GM21447 (cell line): Measurements from ENCODE around the gene STAG1.
"Not testable (repeated sequence)": the region's sequence is repeated elsewhere in the genome, so short reads cannot be mapped to it uniquely, and the experiment has no call there.

Source experiments
- ATAC-seq: cut with Tn5 transposase; IDR thresholded peaks from one replicate; pipeline ENCODE4 v1.9.1; 2021; ENCODE audit not compliant: unreplicated experiment

STAG1 gene

DNA sequence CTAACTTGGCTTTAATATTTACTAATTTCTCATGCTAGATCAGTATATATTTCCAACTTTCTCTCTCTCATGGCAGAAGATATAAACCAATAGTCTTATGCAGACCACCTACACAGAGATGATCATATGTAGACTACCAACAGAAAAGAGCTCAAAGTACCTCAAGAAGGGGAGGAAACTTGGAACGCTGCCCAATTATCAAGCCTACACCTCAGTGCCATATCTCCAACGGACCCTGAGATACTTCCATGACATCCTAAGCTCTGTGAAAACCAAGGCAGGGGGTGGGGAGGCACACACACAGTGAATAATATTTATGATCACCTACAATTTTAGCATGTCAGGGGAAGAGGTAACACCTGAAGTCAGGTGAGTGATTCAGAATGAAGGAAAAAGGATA, 100.6 kb downstream of the STAG1 start:
- ATAC-seq = no peak

DNA sequence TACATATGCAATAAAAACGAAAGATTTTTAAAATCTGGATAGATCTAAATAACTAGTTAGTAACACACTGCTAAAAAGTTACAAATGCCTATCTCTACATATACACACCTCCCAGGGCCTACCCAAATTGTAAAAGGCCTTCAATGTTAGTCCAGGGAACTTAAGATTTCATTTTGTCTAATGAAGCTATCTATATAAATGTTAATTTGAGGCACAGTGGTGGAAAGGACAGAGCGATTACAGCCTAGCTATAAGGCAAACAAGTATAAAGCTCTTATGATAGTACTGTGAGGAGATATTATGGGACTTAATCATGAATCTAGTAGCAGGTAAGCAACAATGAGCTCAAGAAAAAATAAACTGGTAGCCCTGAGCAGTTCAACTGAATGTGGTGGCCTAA, 101.7 kb downstream of the STAG1 start:
- no peak for ATAC-seq

DNA sequence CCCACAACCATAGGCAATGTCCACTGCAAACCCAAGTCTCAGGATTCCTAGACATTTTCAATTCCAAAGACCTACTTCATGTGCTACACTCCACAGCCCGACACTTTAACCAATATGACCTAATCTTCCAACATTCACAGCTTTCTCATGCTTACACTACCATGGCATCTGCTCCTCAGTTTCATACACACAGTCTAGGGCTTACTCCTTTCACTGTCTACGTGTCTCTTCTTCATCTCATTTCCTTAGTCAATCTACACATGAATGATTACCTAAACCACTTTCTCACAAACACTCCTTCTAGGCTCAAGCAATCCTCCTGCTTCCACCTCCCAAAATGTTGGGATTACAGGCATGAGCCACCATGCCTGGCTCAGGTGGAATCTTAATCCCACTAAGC, 106.3 kb downstream of the STAG1 start:
- peak; percentile 82 for ATAC-seq

DNA sequence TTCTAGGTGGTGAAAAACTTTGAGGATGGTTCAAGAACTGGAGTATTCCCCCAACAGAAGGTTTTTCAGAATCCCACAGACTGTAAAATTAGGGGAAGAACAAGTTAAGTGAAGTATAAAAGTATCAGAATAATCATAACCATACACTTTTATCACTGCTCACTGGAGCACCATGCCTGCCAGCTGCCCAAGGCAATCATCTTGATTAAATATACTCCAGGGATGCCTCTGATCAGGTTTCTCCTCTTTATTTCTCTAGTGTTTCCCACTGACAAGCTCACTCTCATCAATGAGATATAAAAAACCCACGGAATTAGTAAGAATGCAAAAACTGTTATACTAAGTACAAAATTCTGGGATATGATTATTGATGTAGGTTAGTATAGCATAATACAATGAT, 108.0 kb downstream of the STAG1 start:
- no peak for ATAC-seq

DNA sequence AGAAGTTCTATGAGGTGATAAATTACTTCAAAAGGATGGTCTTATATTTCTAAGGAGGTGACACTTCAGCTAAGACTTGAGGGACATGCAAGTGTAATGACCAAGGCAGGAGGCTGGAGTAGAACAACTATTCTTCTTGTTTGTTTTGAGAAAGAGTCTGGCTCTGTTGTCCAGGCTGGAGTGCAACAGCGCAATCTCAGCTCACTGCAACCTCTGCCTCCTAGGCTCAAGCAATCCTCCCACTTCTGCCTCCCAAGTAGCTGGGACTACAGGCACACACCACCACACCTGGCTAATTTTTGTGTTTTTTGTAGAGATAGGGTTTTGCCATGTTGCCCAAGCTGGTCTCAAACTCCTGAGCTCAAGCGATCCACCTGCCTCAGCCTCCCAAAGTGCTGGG, 108.8 kb downstream of the STAG1 start:
- ATAC-seq = not testable (repeated sequence)

DNA sequence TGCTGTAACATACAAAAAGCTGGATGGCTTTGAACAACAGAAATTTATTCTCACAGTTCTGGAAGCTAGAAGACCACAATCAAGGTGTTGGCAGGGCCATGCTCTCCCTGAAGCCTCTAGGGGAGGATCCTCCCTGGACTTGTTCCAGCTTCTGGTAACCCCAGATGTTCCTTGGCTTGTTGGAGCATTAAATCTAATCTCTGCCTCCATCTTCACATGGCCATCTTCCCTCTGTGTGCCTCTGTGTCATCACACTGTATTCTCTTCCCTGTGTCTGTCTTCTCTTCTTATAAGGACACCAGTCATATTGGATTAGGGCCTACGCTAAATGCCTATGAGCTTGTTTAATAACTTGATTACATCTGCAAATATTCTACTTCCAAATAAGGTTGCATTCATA, 109.5 kb downstream of the STAG1 start:
- ATAC-seq = no peak

DNA sequence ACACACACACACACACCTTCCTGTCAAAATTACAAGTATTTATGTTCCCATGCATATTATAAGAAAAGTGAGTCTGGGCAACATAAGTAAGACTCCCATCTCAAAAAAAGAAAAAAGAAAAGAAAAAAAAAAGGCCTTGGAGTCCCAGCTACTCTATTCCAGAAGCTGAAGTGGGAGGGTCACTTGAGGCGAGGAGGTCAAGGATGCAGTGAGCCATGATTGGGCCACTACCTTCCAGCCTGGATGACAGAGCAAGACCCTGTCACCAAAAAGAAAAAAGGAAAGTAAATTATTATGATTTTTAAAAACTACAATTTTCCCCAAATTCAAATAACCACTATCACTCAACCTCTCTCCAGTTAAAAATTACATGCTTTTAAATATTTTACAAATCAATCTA, 113.1 kb downstream of the STAG1 start:
- ATAC-seq = no peak

DNA sequence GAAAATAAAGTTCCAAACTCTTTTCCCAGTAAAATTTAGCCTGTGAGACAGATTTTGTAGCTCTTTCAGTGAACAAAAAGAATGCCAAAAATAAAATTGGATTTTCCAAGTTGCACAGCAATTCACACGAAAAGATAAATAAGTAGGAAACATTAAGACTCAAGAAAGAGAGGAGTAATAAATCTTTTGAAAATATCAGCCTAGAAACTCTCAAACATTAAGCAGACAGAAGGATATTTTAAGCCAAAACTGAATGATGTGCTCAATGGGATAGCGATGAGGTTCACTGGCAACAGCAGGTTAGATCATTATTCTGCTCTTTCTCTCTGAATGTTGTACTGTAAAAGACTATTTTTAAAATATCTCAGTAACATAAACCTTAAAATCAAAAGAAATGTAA, 115.0 kb downstream of the STAG1 start:
- ATAC-seq = no peak

DNA sequence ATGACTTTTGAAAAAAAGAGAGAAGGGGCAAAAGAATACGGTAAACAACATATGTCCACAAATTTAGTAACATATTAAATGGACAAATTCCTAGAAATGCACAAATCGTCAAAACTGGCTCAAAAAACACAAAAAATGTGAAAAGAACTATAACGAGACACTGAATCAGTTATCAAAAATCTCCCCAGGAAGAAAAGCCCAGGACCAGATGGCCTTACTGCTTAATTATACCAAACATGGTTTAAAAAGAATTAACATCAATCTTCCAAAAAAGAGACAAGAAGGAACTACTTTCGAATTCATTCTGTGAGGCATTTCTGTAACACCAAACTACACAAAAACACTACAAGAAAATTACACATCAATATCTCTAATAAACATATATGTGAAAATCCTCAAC, 117.4 kb downstream of the STAG1 start:
- ATAC-seq = no peak

DNA sequence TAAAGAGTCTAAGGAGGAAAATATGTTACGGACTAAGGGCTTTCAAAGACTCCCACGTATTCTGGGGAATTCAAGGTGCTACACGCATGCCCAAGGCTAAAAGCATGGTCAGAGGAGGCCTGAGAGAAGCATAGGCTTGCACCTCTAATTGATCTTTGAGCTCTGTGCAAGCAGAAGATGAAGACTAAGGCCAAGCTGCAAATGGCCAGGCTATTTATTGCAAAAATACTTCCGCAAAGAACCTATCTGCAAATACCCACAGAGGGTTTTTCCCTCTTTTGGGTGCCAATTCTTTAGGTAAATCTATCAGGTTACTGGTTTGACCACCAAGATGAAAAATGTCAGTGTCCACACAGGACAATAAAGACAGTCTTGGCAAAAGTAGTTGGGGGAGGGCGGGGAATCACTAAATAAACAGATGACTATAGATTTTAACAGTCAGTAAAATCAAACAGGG, 119.5 kb downstream of the STAG1 start:
- no peak for ATAC-seq

DNA sequence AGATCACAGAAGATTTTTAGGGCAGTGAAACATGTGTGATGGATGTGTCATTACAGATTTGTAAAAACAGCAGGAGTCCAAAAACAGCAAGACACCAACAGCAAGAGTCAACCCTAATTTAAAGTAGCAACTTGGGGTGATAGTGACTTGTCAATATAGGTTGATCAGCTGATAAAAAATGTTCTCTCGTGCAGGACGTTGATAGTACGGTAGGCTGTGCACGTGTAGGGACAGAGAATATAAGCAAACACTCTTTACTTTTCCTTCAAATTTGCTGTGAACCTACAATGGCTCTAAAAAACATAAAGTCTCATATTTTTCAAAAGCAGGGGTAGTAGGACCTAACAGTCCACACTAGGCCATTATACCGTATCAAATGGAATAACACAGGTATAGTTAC, 120.8 kb downstream of the STAG1 start:
- ATAC-seq = no peak

DNA sequence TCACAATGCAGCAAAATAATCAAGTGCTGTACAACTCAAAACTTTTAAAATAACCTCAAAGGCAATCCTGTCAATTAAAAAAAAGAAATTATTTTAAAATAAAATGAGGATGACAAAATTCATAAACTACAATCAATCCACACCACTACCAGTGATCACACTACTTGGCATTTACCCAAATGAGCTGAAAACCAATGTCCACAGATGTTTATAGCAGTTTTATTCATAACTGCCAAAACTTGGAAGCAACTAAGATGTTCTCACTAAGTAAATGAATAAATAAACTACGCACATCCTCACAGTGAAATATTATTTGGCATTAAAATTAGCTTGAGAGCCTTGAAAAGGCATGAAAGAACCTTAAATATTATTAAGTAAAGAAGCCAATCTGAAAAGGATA, 121.3 kb downstream of the STAG1 start:
- ATAC-seq = no peak

DNA sequence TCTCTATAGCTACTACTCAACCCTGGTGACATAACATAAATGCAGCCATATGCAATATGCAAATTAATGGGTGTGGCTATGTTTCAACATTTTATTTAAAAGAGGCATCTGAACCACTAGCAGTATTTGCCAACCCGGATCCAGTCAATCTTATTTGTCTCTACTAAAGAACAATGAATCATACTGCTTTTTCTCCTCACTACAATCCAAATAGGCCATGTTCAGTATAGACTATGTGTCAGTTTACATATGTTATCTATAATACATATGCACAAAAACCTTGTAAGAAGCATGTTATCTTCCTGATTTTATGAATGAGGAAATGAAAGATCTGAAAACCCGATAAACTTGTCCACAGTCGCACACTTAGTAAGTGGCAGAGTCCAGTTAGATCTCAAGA, 125.7 kb downstream of the STAG1 start:
- ATAC-seq = no peak

DNA sequence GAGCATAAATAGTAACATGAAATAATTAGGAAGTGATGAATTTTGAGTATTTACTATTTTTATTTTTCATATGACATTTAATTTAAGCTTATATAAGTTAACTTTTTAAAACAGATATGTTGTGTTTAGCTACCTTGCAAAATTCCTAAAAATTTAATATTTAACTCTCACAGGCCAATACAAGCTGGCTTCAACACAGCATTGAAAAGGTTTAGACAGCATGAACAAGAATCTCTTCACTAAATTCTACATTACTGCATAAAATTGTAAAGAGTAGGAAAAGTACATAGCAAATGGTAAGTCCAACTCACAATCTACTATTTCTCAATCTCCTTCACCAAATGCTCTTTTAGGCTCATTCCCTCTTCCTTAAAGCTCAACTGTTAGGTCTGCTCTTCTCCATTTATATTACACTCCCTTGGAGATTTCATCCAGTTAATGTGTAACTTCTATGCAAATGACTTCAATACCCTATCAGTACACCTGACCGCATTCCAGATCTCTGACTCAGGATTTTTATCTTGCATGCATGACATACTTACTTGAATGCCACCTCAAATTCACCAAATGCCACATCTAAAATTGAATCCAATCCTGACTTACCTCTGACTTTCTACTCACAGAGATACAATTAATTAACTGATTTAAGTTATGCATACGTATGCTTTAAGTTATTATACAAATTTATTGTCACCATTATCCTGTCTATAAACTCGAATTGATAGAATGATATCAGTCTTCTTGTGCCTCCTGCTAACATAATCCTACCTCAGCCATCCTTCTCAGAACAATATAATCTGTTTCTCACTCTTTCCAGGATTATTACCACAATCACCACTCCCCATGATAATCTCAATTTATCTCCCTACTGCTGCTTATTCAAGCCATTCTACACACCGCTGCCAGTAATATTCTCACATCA, 127.0 kb downstream of the STAG1 start:
- ATAC-seq = no peak

DNA sequence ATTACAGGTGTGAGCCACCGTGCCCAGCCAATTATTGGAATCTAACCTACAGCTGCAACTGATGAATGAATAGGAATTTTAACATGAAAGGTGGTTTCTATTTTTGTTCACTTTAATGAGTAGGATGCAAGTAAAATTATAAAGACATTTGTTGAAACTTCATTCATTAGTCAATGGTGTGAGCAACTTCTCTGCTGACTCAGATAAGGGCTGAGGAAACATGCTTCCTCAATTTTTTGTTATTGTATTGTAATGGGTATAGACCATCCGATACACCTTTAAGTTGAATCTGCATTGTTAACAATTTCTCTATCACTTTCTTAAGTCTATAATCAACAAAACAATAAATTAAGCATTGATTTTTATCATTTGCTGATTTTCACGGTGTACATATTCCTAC, 127.8 kb downstream of the STAG1 start:
- no peak for ATAC-seq

DNA sequence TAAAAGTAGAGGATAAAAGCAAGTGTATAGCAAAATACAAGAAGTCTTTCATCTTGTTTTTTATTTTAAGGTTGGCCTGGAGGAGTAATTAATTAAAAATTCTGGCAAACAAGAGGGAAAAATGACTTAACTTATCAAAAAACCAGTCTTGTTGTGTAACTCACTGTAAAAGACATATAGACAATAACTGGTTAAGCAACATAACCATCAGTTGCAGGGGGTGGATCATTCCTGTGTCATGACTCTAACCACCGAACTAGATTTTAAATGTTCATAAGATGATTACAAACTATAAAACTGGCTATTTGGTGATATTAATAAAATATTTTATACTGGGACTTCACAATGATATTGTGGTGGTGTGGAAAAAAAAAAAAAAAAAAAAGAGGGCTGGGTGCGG, 130.6 kb downstream of the STAG1 start:
- ATAC-seq = no peak

DNA sequence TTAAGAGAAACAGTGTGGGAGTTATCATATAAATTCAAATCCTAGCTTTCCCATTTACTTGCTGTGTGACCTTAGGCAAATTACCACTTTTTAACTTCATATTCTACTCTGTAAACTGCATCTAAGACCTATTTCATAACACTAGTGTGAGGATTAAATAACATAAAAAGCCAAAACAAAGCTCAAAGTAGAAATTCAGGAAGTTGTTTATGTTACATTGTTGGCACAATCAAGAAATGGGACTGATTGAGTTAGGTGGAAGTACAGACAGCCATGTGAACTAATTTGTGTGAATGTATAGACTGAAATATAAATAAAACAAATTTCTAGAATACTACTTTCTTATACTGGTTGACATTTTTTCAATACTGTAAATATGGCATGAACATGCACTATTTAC, 131.7 kb downstream of the STAG1 start:
- ATAC-seq = no peak

DNA sequence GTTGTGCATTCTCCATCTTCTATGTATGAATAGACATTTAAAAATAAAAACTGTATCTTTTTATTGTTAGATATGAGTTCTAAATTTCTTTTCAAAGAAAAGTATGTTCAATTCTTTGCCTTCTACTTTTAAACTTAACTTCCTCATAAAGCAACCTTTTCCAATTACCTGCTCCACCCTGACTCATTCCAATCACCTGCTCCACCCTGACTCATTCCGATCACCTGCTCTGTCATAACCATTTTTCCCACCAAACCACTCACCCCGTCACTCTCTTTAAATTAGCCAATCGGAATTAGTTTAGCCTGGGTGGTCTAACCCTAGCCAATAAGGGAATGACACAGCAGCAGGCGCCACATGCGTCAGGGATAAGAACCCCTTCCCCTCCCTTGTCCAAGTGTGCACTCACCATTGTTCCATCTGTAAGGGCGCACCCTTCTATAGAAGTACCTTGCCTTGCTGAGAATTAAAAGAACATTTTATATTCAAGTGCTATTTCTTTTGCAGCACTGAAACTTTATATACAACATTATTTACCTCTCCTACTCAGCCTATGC, 134.1 kb downstream of the STAG1 start:
- ATAC-seq = not testable (repeated sequence)

DNA sequence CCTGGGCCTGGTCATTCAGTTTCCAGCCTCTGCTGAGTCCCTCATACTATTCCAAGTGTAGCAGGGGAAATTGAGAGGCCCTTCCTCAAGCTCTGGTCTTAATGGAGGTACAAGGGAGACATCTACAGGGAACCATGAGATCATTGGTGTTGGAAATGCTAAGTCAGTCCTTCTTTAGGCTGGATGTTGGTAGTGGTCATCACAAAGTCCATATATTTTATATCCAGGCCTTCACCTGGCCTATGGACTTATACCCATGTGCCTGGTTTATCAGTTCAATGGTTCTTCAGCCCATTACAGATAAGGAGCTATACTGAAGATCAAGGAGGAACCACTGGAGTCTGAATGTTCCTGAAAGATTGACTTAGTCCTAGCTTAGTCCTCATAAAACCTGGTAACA, 135.0 kb downstream of the STAG1 start:
- no peak for ATAC-seq

DNA sequence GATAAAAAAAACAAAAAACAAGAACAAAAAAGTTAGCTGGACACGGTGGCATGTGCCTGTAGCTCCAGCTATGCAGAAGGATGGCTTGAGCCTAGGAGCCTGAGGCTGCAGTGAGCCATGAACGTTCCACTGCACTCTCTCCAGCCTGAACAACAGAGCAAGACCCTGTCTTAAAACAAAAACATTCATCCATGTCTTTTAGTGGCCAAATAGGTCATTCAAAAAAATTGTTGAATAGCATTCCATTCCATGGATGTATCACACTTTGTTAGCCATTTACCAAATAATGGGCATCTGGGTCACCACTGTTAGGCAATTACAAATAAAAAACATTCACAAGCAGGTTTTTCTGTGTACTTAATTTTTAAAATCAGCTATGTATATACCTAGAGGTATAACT, 139.7 kb downstream of the STAG1 start:
- no peak for ATAC-seq

DNA sequence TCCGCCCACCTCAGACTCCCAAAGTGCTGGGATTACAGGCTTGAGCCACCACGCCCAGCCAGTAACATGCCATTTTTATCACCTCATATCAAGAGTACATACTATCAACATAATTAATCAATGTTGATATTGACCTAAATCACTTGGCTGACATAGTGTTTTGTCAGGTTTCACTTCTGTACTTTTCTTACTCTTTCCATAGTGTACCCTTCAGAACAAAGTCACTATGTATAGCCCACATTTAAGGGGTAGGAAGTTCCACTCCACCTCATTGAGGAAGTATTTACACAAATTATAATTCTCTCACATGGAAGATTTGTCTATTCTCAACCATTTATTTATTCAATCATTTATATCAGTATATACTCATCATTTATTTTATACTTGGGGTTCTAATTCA, 145.2 kb downstream of the STAG1 start:
- ATAC-seq = no peak

DNA sequence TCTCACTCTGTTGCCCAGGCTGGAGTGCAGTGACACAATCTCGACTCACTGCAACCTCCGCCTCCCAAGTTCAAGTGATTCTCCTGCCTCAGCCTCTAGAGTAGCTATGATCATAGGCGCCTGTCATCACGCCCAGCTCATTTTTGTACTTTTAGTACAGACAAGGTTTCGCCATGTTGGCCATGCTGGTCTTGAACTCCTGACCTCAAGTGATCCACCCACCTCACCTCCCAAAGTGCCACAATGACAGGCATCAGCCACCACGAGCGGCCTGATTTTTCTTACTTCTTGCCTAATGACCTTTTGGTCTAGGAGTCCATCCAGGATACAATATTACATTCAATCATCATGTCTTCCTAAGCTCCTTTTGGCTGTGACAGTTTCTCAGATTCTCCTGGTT, 146.0 kb downstream of the STAG1 start:
- not testable (repeated sequence) for ATAC-seq

DNA sequence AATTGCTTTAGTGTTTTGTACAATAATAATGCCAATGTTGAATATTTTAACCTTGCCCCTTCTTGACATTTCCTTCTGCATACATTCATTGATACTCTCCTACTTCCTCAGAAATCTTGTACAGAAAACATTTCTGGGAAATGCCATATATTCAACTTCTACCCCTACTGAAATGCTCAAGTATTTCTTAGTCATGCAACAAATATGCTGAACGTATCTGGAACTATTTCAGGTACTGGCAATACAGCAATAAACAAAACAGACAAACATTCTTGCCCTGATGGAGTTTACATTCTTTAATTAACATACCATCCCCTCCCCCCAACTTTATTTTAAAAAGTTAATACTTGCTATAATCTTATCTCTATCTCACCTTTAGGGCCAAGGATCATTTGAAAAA, 147.2 kb downstream of the STAG1 start:
- no peak for ATAC-seq
